NCI-H446 treated with DMSO at 0.1 percent for 48 hours (cell line): Measurements from ENCODE around the gene LGALS1.
"Not testable (repeated sequence)": the region's sequence is repeated elsewhere in the genome, so short reads cannot be mapped to it uniquely, and the experiment has no call there.

Experiments
- DNase-seq: peaks from one replicate; lab custom pipeline; 2025; lab: John Stamatoyannopoulos, UW

LGALS1 gene

GRCh38 chr22:37639070-37639760, 36.2 kb upstream of the LGALS1 start, which contains the start of gene SH3BP1:
TSS of gene SH3BP1 (plus strand) at chr22:37639669. CDS start at chr22:37639788, 119 bp downstream.
- DNase-seq = no peak

GRCh38 chr22:37639771-37640590, 35.5 kb upstream of the LGALS1 start:
- DNase-seq = no peak

GRCh38 chr22:37640591-37641560, 34.6 kb upstream of the LGALS1 start:
- DNase-seq = no peak

- no peak for DNase-seq
These were observed 33.9 kb upstream of the LGALS1 start for GRCh38 chr22:37641561-37641949.

- DNase-seq = peak; percentile 10
These were observed 32.1 kb upstream of the LGALS1 start for GRCh38 chr22:37643225-37643847.

- DNase-seq = no peak
These were observed 28.1 kb upstream of the LGALS1 start for GRCh38 chr22:37647317-37647716.

- DNase-seq = no peak
These were observed 27.5 kb upstream of the LGALS1 start for GRCh38 chr22:37647928-37648327.

- DNase-seq = no peak
These were observed 24.8 kb upstream of the LGALS1 start for GRCh38 chr22:37650463-37651136.

- no peak for DNase-seq
These were observed 20.7 kb upstream of the LGALS1 start for GRCh38 chr22:37654563-37655251.

- no peak for DNase-seq
These were observed 20.2 kb upstream of the LGALS1 start for GRCh38 chr22:37655252-37655563.

GRCh38 chr22:37656583-37656982, 18.9 kb upstream of the LGALS1 start:
- DNase-seq = not testable (repeated sequence)

GRCh38 chr22:37657590-37658132, 17.8 kb upstream of the LGALS1 start:
- no peak for DNase-seq

- DNase-seq = peak; percentile 100
These were observed 17.0 kb upstream of the LGALS1 start, which contains the start of gene PDXP for GRCh38 chr22:37658133-37659065. TSS of gene PDXP (plus strand) at chr22:37658723. CDS start at chr22:37658783, 60 bp downstream.

- DNase-seq = no peak
These were observed 16.2 kb upstream of the LGALS1 start for GRCh38 chr22:37659066-37659896.

GRCh38 chr22:37659897-37660708, 15.3 kb upstream of the LGALS1 start:
- DNase-seq = no peak

GRCh38 chr22:37660709-37661045, 14.8 kb upstream of the LGALS1 start:
- no peak for DNase-seq

- DNase-seq = peak; percentile 27
These were observed 14.1 kb upstream of the LGALS1 start for GRCh38 chr22:37661160-37661924.
